GM12878 (cell line): ENCODE results near the gene DDIT3. TPM values are rescaled to one million over a fixed set of nuclear protein-coding genes. Genes with fewer than 3 reads are reported as not detected.

Experiments
- ATAC-seq: fragments of 200-7000 bp; cut with Tn5 transposase; 3 replicates; pipeline ENCODE4 v1.9.1; 2020; ENCODE audit warnings: mild to moderate bottlenecking, moderate library complexity
- BruUV-seq: library from RNA; stranded (reverse); fragments of 400-500 nt; replicated peaks from 2 replicates; lab custom pipeline; 2021; lab: Mats Ljungman, UMichigan
- CTCF ChIA-PET: fragments of 300-600 bp; sonication (Branson Sonifier 250); formaldehyde crosslinking; extraction: SDS; loops from one replicate; lab custom pipeline; 2021; ENCODE audit warnings: inconsistent platforms; lab: Yijun Ruan, JAX
- POLR2A ChIA-PET: fragments of 350-600 bp; formaldehyde crosslinking; extraction: SDS; loops from one replicate; lab custom pipeline; 2021; ENCODE audit warnings: inconsistent platforms; lab: Charles Lee
- RAD21 ChIA-PET: fragments of 300-600 bp; sonication (Branson Sonifier 250); formaldehyde crosslinking; loops from one replicate; lab custom pipeline; 2023; ENCODE audit warnings: antibody characterized with exemption; ENCODE audit not compliant: unreplicated experiment; lab: Charles Lee
- SMC1A ChIA-PET: fragments of 300-600 bp; sonication (Branson Sonifier 250); formaldehyde crosslinking; loops from one replicate; lab custom pipeline; 2023; ENCODE audit not compliant: unreplicated experiment, uncharacterized antibody; lab: Charles Lee
- DNase-seq: peaks from one replicate; pipeline ENCODE4 v3.0.0-alpha.2; 2011; ENCODE audit warnings: low read depth, low spot score
- FAIRE-seq: peaks from 3 replicates; lab custom pipeline; 2011; peaks lifted over from hg19 to GRCh38; lab: Jason Lieb, UNC
- H2AFZ ChIP-seq: 2 replicates; pipeline ENCODE4 v1.6.0; 2011; ENCODE audit warnings: low read depth, low read length, control low read depth; ENCODE audit not compliant: control insufficient read depth
- H3K27ac ChIP-seq: 2 replicates; pipeline ENCODE4 v1.5.1; 2011; ENCODE audit warnings: control low read depth; ENCODE audit not compliant: control insufficient read depth, insufficient read depth
- H3K27me3 ChIP-seq, 2 experiments: replicated peaks in 1 of 2; 2 replicates each; pipeline versions ENCODE4 v1.6.0 to v1.6.1; 2011; ENCODE audit warnings: low read length in 1 of 2; ENCODE audit not compliant: control insufficient read depth in 2 of 2, insufficient read depth in 2 of 2
- H3K36me3 ChIP-seq, 2 experiments: 2 replicates each; pipeline ENCODE4 v1.5.1; 2011; ENCODE audit warnings: low read length in 1 of 2; ENCODE audit not compliant: control insufficient read depth in 2 of 2, insufficient read depth in 2 of 2
- H3K4me1 ChIP-seq: 2 replicates; pipeline ENCODE4 v1.6.1; 2011; ENCODE audit warnings: mild to moderate bottlenecking, low read length, moderate library complexity, mixed read lengths; ENCODE audit not compliant: control insufficient read depth, insufficient read depth
- H3K4me2 ChIP-seq: 2 replicates; pipeline ENCODE4 v1.6.0; 2011; ENCODE audit warnings: control low read depth; ENCODE audit not compliant: control insufficient read depth, insufficient read depth
- H3K4me3 ChIP-seq: fragments of 200-600 bp; sonication (generic); 2 replicates; pipeline ENCODE4 v1.5.1; 2016
- H3K79me2 ChIP-seq: 2 replicates; pipeline ENCODE4 v1.6.0; 2011; ENCODE audit warnings: low read length; ENCODE audit not compliant: control insufficient read depth, insufficient read depth
- H3K9ac ChIP-seq: 2 replicates; pipeline ENCODE4 v1.8.0; 2011; ENCODE audit warnings: low read length, control low read depth, mixed read lengths; ENCODE audit not compliant: control insufficient read depth, insufficient read depth
- H3K9me3 ChIP-seq: replicated peaks from 3 replicates; pipeline ENCODE4 v1.5.1; 2011; ENCODE audit warnings: mild to moderate bottlenecking, low read length; ENCODE audit not compliant: control insufficient read depth, insufficient read depth
- H4K20me1 ChIP-seq: 2 replicates; pipeline ENCODE4 v1.6.0; 2011; ENCODE audit not compliant: control insufficient read depth, insufficient read depth
- DPF2 ChIP-seq: fragments of 450-650 bp; IDR thresholded peaks from 2 replicates; pipeline ENCODE4 v1.6.1; 2017; ENCODE audit warnings: mild to moderate bottlenecking
- ETV6 ChIP-seq, 2 experiments: fragments of 450-650 bp in 1 of 2; IDR thresholded peaks in 1 of 2; conservative IDR thresholded peaks in 1 of 2; 2 replicates each; pipeline ENCODE4 v1.6.1; 2014; ENCODE audit warnings: antibody characterized with exemption in 1 of 2, borderline replicate concordance in 1 of 2, low read depth in 1 of 2, mild to moderate bottlenecking in 1 of 2, moderate library complexity in 1 of 2
- HDAC2 ChIP-seq: fragments of 200-600 bp; sonication (generic); IDR thresholded peaks from 2 replicates; pipeline ENCODE4 v1.6.1; 2017
- IKZF1 ChIP-seq: fragments of 450-650 bp; conservative IDR thresholded peaks from 2 replicates; pipeline ENCODE4 v1.6.1; 2017; ENCODE audit warnings: antibody characterized with exemption, mild to moderate bottlenecking
- JUNB ChIP-seq: IDR thresholded peaks from 2 replicates; pipeline ENCODE4 v1.6.1; 2016; ENCODE audit warnings: antibody characterized with exemption, mild to moderate bottlenecking
- MEF2A ChIP-seq: IDR thresholded peaks from 2 replicates; pipeline ENCODE4 v1.6.1; 2011; ENCODE audit warnings: low read depth, mild to moderate bottlenecking, low read length, moderate library complexity; ENCODE audit not compliant: insufficient read depth
- MEF2B ChIP-seq: fragments of 450-650 bp; IDR thresholded peaks from 2 replicates; pipeline ENCODE4 v1.6.1; 2018; ENCODE audit warnings: mild to moderate bottlenecking, moderate library complexity; ENCODE audit not compliant: partially characterized antibody, poor library complexity, severe bottlenecking
- MYC ChIP-seq: IDR thresholded peaks from 2 replicates; pipeline ENCODE4 v1.6.1; 2011; ENCODE audit warnings: mild to moderate bottlenecking, low read length, moderate library complexity, inconsistent platforms; ENCODE audit not compliant: insufficient read depth, insufficient replicate concordance, insufficient read length, severe bottlenecking
- PAX8 ChIP-seq: fragments of 450-650 bp; IDR thresholded peaks from 2 replicates; pipeline ENCODE4 v1.6.1; 2017; ENCODE audit warnings: mild to moderate bottlenecking, moderate library complexity
- SUZ12 ChIP-seq: fragments of 200-600 bp; sonication (generic); IDR thresholded peaks from one replicate; pipeline ENCODE4 v1.6.1; 2018; ENCODE audit warnings: antibody characterized with exemption, mild to moderate bottlenecking; ENCODE audit not compliant: unreplicated experiment
- TAF1 ChIP-seq: IDR thresholded peaks from 2 replicates; pipeline ENCODE4 v1.6.1; 2011; ENCODE audit warnings: mild to moderate bottlenecking, low read depth, low read length, borderline replicate concordance
- ZNF384 ChIP-seq: IDR thresholded peaks from 2 replicates; pipeline ENCODE4 v1.6.1; 2012; ENCODE audit warnings: low read depth, mild to moderate bottlenecking, low read length, improper control_type of control experiment, borderline replicate concordance
- ZZZ3 ChIP-seq: IDR thresholded peaks from 2 replicates; pipeline ENCODE4 v1.6.1; 2011; ENCODE audit warnings: low read depth; ENCODE audit not compliant: control insufficient read depth, insufficient read length
- WGBS: methylation state at CpG from one replicate; pipeline ENCODE4 v1.1.6; 2016; ENCODE audit warnings: low lambda C conversion rate; ENCODE audit not compliant: insufficient replicate concordance, insufficient coverage; ENCODE audit errors: missing lambda C conversion rate; 5-methylcytosine and 5-hydroxymethylcytosine counted together
- in situ Hi-C: fragments of 300-500 bp; cut with MboI; formaldehyde crosslinking; loops from 9 replicates; pipeline ENCODE4 v1.14.3; 2018; ENCODE audit warnings: mixed read lengths
- intact Hi-C: fragments of 100-400 bp; cut with micrococcal nuclease; formaldehyde crosslinking; loops from one replicate; pipeline ENCODE4 v1.14.2; 2022; ENCODE audit not compliant: unreplicated experiment
- polyA plus RNA-seq, 11 experiments: library from polyadenylated mRNA; depleted of rRNA in 4 of 11; unstranded in 6 of 11; stranded (reverse) in 5 of 11; fragments of >200 nt; fragmentation: Nextera tagmentation in 4 of 11; fragmentation: Illumina TruSeq in 1 of 11; extraction: Ambion mirVana in 4 of 11; extraction: Trizol in 1 of 11; gene quantifications; 1 replicate in 1 of 11; 2 replicates in 10 of 11; pipeline versions ENCODE4 v1.2.1 to v1.2.3, GENCODE V29; 2011 to 2016; ENCODE audit warnings: inconsistent platforms in 2 of 11, missing spikeins in 2 of 11, low read depth in 1 of 11
- total RNA-seq, 4 experiments: library from RNA; depleted of rRNA in 3 of 4; stranded (reverse); fragments of >200 nt in 3 of 4; fragmentation: Illumina TruSeq in 1 of 4; extraction: Trizol in 1 of 4; gene quantifications; 2 replicates each; pipeline versions ENCODE4 v1.2.1 to v1.2.3, GENCODE V29; 2013 to 2021
- TF ChIP-seq, protein P1 (sequence below): fragments of 450-650 bp; IDR thresholded peaks from 2 replicates; pipeline ENCODE4 v1.6.1; 2017; ENCODE audit warnings: low read depth, mild to moderate bottlenecking, moderate library complexity
- TF ChIP-seq, protein P2 (sequence below): IDR thresholded peaks from 2 replicates; pipeline ENCODE4 v1.6.1; 2011; ENCODE audit warnings: borderline replicate concordance, low read depth, mild to moderate bottlenecking, moderate library complexity, low read length; ENCODE audit not compliant: insufficient read depth, poor library complexity, severe bottlenecking
- TF ChIP-seq, protein P3 (sequence below): IDR thresholded peaks from 2 replicates; pipeline ENCODE4 v1.6.1; 2012; ENCODE audit warnings: mild to moderate bottlenecking, low read depth, low read length

Gene DDIT3
- total and polyA plus RNA-seq, 10 of the 15 experiments (the other 5 are each of a cell fraction or from before 2014, with no cell fraction given), result 9.2 to 28.9 (median 15.5) TPM

DNA sequence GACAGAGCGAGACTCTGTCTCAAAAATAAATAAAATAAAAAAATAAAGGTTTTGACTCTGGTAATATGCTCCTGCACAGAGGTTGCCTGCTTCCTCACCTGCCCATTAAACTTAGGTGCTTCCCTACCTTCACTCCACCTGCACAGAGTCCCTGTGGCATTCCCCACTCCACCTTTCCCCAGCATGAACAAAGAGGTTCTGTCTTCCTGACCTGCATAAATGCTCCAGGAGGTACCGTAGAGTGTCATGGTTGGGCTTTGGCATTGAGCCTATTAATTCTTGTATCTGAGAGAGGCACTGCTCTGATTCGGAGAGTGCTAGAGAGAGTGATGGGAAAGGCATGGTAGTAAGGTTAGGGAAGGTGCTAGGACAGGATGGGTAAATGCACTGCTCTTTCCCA is 46.9 kb downstream of the DDIT3 start (continued):
- TF ChIP-seq, protein P1, sequence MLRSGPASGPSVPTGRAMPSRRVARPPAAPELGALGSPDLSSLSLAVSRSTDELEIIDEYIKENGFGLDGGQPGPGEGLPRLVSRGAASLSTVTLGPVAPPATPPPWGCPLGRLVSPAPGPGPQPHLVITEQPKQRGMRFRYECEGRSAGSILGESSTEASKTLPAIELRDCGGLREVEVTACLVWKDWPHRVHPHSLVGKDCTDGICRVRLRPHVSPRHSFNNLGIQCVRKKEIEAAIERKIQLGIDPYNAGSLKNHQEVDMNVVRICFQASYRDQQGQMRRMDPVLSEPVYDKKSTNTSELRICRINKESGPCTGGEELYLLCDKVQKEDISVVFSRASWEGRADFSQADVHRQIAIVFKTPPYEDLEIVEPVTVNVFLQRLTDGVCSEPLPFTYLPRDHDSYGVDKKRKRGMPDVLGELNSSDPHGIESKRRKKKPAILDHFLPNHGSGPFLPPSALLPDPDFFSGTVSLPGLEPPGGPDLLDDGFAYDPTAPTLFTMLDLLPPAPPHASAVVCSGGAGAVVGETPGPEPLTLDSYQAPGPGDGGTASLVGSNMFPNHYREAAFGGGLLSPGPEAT, result no peak
- no peak for TF ChIP-seq SUZ12

DNA sequence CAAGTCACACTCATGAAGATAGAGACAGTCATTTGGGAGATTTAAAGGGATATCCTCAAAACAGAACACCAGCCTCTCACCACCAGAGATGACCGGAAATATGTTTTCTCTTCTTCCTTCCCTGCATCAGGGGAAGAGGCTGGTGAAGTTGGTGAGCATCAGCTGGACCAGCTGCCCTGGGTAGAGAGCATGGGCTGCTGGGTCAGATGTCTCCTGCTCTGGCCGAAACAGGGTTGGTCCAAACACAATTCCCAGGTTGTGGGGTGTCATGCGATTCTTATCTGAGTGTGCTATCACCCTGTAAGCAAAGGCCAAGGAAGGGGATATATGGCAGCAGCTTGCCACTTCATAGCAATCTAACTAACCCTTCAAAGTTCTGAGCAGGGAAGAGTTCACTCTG is 47.9 kb downstream of the DDIT3 start:
- Histone ChIP-seq H3K27me3 (no peaks in the 10 kb centered on the region), H3K4me2 (no peak overlapping the region), H3K9ac (no peak overlapping the region), H3K79me2 (peaks cover 29% of the 10 kb centered on the region), H4K20me1 (no peaks in the 10 kb centered on the region), H3K4me1 (peaks cover 5% of the 10 kb centered on the region), H3K4me3 (no peak overlapping the region), H3K9me3 (no peaks in the 10 kb centered on the region), H3K36me3 (peaks cover 1 to 30% of the 10 kb centered on the region in 2 experiments), H2AFZ (no peak overlapping the region), H3K27ac (no peak overlapping the region)
- ChIA-PET POLR2A (interaction anchor here (1.0 kb wide), 1 partner anchor 20 kb away, joined by 3 read pairs; no protein-coding TSS in a partner anchor), SMC1A (interaction anchor here (1.4 kb wide), 1 partner anchor 19 kb away, joined by 3 read pairs; no protein-coding TSS in a partner anchor), RAD21 (no interaction called here), CTCF (interaction anchor here (2.2 kb wide), 1 partner anchor 9 kb away, joined by 8 read pairs; no protein-coding TSS in a partner anchor)
- TF ChIP-seq MYC, result no peak
- TF ChIP-seq JUNB, result no peak
- TF ChIP-seq, protein P2, sequence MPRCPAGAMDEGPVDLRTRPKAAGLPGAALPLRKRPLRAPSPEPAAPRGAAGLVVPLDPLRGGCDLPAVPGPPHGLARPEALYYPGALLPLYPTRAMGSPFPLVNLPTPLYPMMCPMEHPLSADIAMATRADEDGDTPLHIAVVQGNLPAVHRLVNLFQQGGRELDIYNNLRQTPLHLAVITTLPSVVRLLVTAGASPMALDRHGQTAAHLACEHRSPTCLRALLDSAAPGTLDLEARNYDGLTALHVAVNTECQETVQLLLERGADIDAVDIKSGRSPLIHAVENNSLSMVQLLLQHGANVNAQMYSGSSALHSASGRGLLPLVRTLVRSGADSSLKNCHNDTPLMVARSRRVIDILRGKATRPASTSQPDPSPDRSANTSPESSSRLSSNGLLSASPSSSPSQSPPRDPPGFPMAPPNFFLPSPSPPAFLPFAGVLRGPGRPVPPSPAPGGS, result no peak
- no peak for TF ChIP-seq TAF1
- no peak for TF ChIP-seq IKZF1
- TF ChIP-seq ETV6 (conservative IDR thresholded peaks at IDR 0.05 in 1 of 2, IDR thresholded peaks at IDR 0.05 in 1 of 2; ENCODE audit: borderline replicate concordance in 1 of 2, low read depth in 1 of 2), result no peak
- no peak for TF ChIP-seq DPF2
- TF ChIP-seq, protein P3, sequence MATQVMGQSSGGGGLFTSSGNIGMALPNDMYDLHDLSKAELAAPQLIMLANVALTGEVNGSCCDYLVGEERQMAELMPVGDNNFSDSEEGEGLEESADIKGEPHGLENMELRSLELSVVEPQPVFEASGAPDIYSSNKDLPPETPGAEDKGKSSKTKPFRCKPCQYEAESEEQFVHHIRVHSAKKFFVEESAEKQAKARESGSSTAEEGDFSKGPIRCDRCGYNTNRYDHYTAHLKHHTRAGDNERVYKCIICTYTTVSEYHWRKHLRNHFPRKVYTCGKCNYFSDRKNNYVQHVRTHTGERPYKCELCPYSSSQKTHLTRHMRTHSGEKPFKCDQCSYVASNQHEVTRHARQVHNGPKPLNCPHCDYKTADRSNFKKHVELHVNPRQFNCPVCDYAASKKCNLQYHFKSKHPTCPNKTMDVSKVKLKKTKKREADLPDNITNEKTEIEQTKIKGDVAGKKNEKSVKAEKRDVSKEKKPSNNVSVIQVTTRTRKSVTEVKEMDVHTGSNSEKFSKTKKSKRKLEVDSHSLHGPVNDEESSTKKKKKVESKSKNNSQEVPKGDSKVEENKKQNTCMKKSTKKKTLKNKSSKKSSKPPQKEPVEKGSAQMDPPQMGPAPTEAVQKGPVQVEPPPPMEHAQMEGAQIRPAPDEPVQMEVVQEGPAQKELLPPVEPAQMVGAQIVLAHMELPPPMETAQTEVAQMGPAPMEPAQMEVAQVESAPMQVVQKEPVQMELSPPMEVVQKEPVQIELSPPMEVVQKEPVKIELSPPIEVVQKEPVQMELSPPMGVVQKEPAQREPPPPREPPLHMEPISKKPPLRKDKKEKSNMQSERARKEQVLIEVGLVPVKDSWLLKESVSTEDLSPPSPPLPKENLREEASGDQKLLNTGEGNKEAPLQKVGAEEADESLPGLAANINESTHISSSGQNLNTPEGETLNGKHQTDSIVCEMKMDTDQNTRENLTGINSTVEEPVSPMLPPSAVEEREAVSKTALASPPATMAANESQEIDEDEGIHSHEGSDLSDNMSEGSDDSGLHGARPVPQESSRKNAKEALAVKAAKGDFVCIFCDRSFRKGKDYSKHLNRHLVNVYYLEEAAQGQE, result no peak
- no peak for TF ChIP-seq ZNF384
- no peak for TF ChIP-seq MEF2A
- no peak for TF ChIP-seq HDAC2
- no peak for TF ChIP-seq ZZZ3
- TF ChIP-seq PAX8, result no peak
- TF ChIP-seq MEF2B, result no peak
- WGBS, result 97% methylated on average over 3 of the region's 3 CpGs
- intact Hi-C loops, result loop anchor here (10.0 kb wide), 1 partner anchor 282 kb away; the partner anchor contains the start of genes CDK4 and MARCHF9
- DNase-seq (no peak), FAIRE-seq (no peak), ATAC-seq (no peak)
- no TSS peak for BruUV-seq
- in situ Hi-C loops, result no loop called here
